RCC 7860 (cell line): Measurements from ENCODE around the gene FSTL4.

Source experiments
- DNase-seq: peaks from one replicate; pipeline ENCODE4 v3.0.0-alpha.2; 2015; ENCODE audit warnings: low spot score
- FAIRE-seq: peaks from 2 replicates; lab custom pipeline; 2012; peaks lifted over from hg19 to GRCh38; lab: Jason Lieb, UNC

Gene FSTL4

DNA sequence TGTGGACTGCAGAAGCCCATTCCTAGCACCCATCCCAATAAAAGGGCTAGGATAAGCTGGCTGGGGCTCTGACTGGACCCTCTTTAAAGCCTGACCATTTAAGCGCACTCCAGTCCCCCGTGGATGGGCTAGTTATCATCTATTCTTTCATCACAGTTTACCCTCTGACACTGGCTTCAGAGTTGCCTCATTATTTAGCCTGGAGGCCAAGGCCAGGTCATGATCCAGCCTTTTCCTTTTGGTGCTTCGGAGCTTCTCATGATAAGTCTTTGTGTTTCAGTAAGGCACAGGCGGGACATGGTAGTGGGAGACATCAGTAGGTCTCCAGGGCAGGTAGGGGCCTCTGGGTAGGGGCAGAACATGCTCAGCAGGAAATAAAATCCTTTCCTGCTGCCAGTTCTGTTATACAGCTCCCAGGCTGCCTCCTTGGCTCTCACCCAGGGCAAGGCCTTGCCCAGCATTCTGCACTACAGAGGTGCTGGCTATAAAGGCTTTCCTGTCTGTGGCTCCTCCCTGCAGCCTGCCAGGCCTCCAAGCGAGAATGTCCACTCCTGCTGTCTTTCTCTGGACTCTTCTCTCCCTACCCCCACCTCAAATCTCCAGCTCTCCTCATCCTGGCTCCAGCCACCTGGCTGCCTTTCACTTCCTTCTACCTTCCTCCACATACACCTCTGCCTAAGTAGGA lies 128.8 kb downstream of the FSTL4 start:
- no peak for FAIRE-seq
- no peak for DNase-seq

DNA sequence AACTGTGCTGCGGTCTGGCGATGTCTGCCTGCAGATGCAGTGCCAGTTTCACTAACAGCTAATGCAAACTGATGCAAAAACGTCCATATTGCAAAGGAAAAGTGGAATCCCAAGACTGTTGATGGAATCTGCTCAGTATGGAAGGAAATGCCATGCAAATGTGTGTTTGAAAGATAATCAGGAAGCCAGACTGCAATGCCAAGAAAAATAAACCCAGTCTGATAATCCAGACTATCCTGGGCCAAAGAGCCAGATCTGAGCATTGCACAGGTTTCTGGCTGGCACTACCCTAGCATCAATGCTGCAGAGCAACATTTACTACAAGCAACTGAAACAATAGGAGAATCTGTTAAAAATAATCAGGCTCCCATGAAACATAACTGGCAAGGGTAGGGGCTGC lies 130.3 kb downstream of the FSTL4 start:
- DNase-seq (no peak), FAIRE-seq (no peak)

- DNase-seq (no peak), FAIRE-seq (no peak)
These were observed 131.5 kb downstream of the FSTL4 start for GRCh38 chr5:133480866-133481265.

GRCh38 chr5:133480366-133480765 lies 132.0 kb downstream of the FSTL4 start:
- FAIRE-seq (no peak), DNase-seq (no peak)

DNA sequence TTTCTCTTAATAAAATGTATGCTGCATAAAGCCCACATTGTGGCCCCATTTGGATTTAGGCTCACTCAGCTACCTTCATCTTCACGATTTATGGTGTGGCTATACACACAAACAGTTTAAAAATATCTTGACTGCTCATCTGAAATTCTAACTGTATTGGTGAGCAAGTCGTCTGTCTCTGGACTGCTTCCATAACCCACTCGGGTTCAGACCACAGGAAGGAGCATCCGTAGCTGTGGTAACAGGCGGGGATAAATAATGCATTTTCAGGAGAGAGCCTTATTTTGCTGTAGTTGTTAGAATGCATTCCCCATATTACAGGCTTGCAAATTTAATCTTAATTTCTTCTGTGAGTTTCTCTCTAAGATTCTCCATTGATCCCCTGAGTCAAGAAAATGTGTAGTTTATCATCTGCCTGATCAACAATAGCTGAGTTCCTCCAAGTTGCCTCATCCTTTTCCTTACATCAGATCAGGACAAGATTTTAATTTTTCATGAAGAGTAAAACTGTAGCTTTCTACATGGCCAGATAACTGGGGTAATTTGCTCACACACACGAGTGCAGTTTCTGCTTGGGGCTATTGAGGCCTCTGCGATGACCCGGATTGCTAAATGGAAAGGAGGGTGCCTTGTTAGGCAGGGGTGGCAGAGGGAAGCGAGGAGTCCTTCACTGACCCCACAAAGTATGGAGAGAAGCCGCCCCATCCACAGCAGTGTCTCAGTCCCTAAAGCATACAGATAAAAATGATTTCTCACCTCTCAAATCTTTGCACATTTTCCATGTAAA lies 133.9 kb downstream of the FSTL4 start:
- FAIRE-seq (no peak), DNase-seq (no peak)

- FAIRE-seq (no peak), DNase-seq (no peak)
These were observed 136.4 kb downstream of the FSTL4 start for GRCh38 chr5:133475986-133476385.

DNA sequence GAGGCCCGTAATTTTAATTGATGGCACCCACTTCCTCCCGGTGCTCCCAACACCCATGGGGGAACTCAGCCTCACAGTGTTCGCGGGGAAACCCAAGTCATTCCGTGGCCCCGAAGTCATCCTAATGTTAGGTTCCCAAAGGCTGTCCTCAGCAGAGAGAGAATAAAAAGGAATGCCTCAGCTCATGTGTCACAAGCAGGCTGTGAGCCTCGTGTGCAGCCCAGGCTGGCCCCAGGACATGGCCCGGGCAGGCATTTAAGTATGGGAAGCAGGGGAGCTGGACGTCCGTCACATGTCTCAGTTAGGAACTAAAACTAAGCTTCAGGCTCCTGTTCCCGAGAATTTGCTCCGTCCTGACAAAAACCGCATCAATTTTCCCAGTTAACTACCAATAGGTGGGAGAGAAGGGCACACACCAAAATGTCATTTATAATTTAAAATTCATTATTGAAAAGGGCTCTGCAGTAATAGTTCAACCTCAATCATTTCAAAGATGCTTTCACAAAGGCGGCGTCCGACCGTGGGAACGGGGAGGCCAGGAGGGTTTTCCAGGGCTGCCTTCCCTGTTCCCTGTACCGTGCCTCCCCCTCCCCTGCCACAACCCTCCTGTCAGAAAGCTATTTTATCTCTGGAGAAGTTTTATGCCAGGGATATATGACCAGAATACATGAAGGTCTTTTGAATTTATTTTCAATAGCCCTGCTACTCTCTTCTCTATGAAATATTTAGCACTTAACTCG lies 137.3 kb downstream of the FSTL4 start:
- DNase-seq (no peak), FAIRE-seq (no peak)

DNA sequence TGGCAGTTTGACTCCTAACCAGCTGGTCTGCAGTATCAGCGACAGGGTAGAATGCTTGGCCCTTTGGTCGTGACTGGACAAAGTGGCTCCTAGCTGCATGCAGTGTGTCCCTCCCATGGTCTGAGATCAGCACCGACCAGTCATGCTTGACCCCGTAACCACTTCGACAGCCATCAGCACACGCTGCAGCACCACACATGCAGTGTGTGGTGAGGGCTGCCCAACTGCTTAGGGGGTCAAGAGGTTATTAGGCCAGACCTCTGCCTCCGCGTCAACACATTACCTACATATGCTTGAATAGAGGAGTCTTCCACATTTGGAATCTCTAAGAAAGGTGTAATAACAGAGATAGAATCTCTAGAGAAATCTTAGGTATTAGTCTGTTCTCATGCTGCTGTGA lies 139.1 kb downstream of the FSTL4 start:
- no peak for DNase-seq
- FAIRE-seq = no peak

- FAIRE-seq (no peak), DNase-seq (no peak)
These were observed 139.5 kb downstream of the FSTL4 start for GRCh38 chr5:133472829-133473228.

DNA sequence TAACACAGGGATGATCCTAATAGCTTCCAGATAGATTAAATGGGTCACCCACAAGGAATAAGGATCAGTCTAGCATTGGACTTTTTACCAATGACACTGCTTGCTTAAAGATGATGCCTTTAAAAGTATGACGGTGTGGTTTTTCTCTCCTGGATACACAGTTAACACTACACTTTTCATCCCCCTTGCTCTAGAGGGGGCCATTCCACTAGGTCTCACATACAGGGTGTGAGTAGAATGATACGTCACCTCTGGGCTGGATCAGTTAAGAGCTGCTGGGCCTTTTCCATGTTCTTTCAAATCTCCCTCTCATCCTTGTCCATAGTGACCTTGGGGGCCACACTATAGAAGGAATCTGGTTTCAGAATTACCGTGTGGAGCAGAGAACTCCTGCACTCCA lies 140.6 kb downstream of the FSTL4 start:
- FAIRE-seq = no peak
- DNase-seq = no peak

- no peak for FAIRE-seq
- no peak for DNase-seq
These were observed 141.5 kb downstream of the FSTL4 start for GRCh38 chr5:133470841-133471240.

DNA sequence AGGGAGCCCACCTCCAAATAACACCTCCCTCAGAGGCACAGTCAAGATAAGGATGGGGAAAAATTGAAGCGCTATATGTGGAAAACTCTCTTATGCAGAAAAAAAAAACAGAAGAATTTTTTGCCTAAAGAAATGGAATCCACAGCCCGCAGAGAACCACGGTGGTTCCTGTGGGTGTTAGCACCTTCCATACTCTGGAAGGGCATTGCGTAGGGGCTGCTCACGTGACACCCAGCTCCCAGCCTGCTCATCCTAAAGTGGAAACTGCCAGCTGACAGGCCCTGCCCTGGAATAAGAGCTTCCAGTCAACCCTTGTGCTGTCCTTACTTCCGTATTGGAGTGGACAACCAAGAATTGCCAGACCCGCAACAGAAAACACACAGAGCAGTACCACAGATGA lies 142.5 kb downstream of the FSTL4 start:
- no peak for DNase-seq
- no peak for FAIRE-seq

GRCh38 chr5:133469252-133469651 lies 143.1 kb downstream of the FSTL4 start:
- DNase-seq (no peak), FAIRE-seq (no peak)

DNA sequence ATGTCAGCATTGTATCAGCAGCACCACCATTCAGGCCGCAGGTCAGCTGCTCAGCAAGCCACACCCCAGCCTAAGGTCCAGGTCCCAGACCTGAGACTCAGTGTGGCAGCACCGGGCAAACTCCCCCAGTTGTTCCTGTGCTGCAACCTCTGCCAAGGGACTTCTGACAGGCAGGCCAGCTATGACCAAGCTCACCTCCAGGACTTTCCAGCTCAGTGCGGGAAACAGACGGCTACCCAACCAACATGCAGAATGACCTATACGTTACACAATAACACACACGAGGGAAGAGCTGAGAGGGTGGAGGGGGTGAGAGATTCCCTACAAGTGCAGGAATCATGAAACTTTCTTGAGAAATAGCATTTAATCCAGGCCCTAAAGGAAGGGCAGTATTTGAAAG lies 143.7 kb downstream of the FSTL4 start:
- no peak for FAIRE-seq
- no peak for DNase-seq

- no peak for FAIRE-seq
- no peak for DNase-seq
These were observed 144.4 kb downstream of the FSTL4 start for GRCh38 chr5:133467826-133468463.

DNA sequence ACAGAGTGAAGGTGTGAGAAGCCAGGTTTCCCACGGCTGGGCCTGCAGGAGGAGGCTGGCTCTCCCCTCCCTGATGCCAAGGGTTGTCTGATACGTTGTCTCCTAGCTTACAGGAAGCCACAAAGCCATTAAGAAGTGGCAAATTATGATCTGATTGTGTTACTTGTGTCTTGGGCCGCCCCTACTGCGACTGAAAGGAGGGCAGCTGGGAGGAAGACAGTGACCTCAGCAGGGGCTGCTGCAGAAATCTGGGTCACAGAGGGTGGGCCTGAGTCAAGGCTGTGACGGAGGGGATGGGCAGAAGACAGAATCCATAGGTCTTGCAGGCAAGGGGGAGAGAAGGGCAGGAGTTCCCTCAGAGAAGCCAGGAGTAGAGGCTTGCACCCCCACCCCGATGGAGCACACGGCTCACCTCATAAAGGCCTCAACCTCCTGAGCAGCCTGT lies 145.0 kb downstream of the FSTL4 start:
- no peak for DNase-seq
- FAIRE-seq = no peak

DNA sequence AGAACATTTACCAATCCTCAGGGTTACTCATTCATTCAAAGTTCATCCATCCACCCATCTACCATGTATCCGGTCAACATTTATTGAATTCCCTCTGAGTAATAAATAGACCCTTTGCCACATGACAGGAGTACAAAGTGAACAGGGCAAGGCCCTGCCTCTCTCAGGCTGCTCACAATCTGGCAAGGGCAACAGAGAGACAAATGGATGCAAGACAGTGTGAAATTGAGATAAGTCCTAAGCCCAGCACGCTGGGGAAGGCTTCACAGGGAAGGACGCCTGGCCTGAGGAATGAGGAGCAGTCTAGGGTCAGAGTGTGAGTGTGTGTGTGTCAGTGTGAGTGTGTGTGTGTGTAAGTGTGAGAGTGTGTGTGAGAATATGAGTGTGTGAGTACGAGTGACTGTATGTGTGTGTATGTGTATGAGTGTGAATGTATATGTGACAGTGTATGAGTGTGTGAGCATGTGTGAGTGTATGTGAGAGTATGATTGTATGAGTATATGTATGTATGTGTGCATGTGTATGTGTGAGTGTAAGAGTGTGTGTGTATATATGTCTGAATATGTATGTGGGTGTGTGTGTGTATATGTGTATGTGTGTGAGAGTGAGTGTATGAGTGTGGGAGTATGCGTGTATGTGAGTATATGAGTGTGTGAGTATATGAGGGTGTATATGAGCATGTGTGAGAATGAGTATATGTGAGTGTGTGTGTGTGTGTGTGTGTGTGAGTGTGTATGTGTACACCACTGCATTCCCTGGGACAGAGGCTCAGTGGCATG lies 145.6 kb downstream of the FSTL4 start:
- FAIRE-seq = no peak

DNA sequence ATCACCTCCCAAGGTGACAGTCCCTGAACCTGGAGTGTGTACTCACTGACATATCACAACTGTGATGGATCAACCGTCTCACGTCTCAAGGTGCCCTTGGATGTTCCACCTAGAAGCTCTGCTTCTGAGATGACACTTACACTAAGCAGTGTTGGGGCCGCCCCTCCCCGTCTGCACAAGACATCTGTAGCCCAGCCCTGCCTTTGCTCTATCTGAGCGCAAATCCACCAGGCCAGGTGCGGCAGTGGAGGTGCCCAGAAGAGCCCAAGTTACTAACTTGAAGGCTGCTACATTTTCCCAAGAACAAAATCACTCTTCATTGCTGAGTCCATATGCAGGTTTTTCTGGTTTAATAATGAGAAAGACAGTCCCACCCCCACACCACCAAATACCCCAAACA lies 148.3 kb downstream of the FSTL4 start:
- DNase-seq = no peak
- no peak for FAIRE-seq

More for the DNA sequence above, 145.6 kb downstream of the FSTL4 start:
- DNase-seq = no peak

- DNase-seq = no peak
- FAIRE-seq = no peak
These were observed 150.4 kb downstream of the FSTL4 start for GRCh38 chr5:133461796-133462516.
